Measurements from ENCODE around the gene KCNQ1. TPM values are rescaled to one million over a fixed set of nuclear protein-coding genes. Genes with fewer than 3 reads are reported as not detected.

KCNQ1 gene
- total RNA-seq, 1 experiment from 2014 or later: not detected

DNA sequence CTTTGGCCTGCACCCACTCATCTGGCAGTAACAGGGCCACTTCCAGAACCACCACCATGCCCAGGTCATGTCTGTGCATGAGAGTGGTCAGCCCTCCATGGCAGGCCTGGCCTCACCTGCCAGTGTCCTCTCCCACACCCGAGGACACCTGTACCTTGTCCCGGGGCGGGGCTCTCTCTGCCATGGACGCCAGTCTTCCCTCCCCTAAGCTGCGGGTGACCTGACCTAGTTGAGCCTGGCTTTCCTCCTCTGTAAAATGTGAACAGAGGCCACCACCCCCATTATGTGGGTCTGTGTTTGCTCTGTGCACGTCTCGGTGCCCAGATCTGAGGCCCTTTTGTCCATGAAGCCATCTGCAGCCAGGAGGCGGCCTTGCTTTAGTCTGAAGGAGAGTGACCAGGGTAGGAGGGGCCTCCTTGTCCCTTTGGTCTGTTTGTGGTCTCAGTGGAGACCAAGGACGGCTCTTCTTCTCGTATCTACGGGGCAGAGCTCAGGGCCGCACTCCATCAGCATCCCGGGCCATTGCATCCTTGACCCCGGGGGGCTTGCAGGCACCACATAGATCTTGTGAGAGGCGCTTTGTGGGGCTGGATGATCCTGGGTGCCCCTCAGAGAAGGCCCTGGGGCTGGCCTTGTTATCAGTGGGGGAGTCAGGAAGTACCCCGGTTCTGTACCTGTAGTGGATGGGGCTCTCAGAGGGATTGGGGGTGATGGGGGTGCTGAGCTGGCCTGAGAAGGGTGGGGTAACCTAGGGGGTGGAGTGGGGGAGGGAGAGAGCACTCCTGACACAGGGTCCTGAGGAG lies 121.6 kb downstream of the KCNQ1 start:
- H4K20me1 ChIP-seq (ENCODE audit: insufficient read depth): no peaks in the 10 kb centered on the region
- CTCF ChIA-PET: no interaction called here
- intact Hi-C loops (cut with micrococcal nuclease; ENCODE audit: unreplicated experiment): no loop called here
- H3K4me1 ChIP-seq (replicated peaks; ENCODE audit: insufficient read depth): no peaks in the 10 kb centered on the region
- H3F3A ChIP-seq (ENCODE audit: insufficient read depth, low read depth): no peaks in the 10 kb centered on the region
- no peak overlapping the region for H3K27ac ChIP-seq
- POLR2A ChIA-PET (ENCODE audit: unreplicated experiment): no interaction called here
- H3K4me2 ChIP-seq: no peak overlapping the region
- no peaks in the 10 kb centered on the region for H3K27me3 ChIP-seq (ENCODE audit: insufficient read depth, low read depth)
- no peak overlapping the region for H3K4me3 ChIP-seq
- H2AFZ ChIP-seq: no peak overlapping the region
- no TSS peak for BruUV-seq (replicated peaks)
- DNase-seq: no peak
- H3K9me2 ChIP-seq (ENCODE audit: insufficient read depth): no peaks in the 10 kb centered on the region
- no peaks in the 10 kb centered on the region for H3K79me2 ChIP-seq (ENCODE audit: low read depth)
- TF ChIP-seq EZH2 (IDR thresholded peaks at IDR 0.05; ENCODE audit: low read depth): no peak
- TF ChIP-seq, protein P1, sequence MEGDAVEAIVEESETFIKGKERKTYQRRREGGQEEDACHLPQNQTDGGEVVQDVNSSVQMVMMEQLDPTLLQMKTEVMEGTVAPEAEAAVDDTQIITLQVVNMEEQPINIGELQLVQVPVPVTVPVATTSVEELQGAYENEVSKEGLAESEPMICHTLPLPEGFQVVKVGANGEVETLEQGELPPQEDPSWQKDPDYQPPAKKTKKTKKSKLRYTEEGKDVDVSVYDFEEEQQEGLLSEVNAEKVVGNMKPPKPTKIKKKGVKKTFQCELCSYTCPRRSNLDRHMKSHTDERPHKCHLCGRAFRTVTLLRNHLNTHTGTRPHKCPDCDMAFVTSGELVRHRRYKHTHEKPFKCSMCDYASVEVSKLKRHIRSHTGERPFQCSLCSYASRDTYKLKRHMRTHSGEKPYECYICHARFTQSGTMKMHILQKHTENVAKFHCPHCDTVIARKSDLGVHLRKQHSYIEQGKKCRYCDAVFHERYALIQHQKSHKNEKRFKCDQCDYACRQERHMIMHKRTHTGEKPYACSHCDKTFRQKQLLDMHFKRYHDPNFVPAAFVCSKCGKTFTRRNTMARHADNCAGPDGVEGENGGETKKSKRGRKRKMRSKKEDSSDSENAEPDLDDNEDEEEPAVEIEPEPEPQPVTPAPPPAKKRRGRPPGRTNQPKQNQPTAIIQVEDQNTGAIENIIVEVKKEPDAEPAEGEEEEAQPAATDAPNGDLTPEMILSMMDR (conservative IDR thresholded peaks at IDR 0.05): no peak
- H3K9me3 ChIP-seq (ENCODE audit: insufficient read depth, low read depth): no peaks in the 10 kb centered on the region
- H3K36me3 ChIP-seq (ENCODE audit: low read depth): no peaks in the 10 kb centered on the region

- BruUV-seq (replicated peaks): no TSS peak
- H3K4me1 ChIP-seq (replicated peaks; ENCODE audit: insufficient read depth): no peaks in the 10 kb centered on the region
- no peak overlapping the region for H3K4me3 ChIP-seq
- ChIA-PET POLR2A (ENCODE audit: unreplicated experiment) (no interaction called here), CTCF (interaction anchor here (0.6 kb wide), 1 partner anchor 51 kb away, joined by 5 read pairs; no protein-coding TSS in a partner anchor)
- H3K27ac ChIP-seq: no peak overlapping the region
- no peaks in the 10 kb centered on the region for H3K36me3 ChIP-seq (ENCODE audit: low read depth)
- intact Hi-C loops (cut with micrococcal nuclease; ENCODE audit: unreplicated experiment): no loop called here
- no peaks in the 10 kb centered on the region for H4K20me1 ChIP-seq (ENCODE audit: insufficient read depth)
- H3K9me3 ChIP-seq (ENCODE audit: insufficient read depth, low read depth): no peaks in the 10 kb centered on the region
- H3F3A ChIP-seq (ENCODE audit: insufficient read depth, low read depth): no peaks in the 10 kb centered on the region
- H3K9me2 ChIP-seq (ENCODE audit: insufficient read depth): no peaks in the 10 kb centered on the region
- no peaks in the 10 kb centered on the region for H3K27me3 ChIP-seq (ENCODE audit: insufficient read depth, low read depth)
- H3K4me2 ChIP-seq: no peak overlapping the region
- no peak overlapping the region for H2AFZ ChIP-seq
- TF ChIP-seq EZH2 (IDR thresholded peaks at IDR 0.05; ENCODE audit: low read depth): no peak
- TF ChIP-seq, protein P1 (conservative IDR thresholded peaks at IDR 0.05): no peak
- DNase-seq: no peak
- no peaks in the 10 kb centered on the region for H3K79me2 ChIP-seq (ENCODE audit: low read depth)
These were observed 122.3 kb downstream of the KCNQ1 start for GRCh38 chr11:2567026-2567671.

GRCh38 chr11:2569321-2569721 lies 124.5 kb downstream of the KCNQ1 start:
- H3K9me3 ChIP-seq (ENCODE audit: insufficient read depth, low read depth): no peaks in the 10 kb centered on the region
- ChIA-PET POLR2A (ENCODE audit: unreplicated experiment) (no interaction called here), CTCF (interaction anchor here (0.6 kb wide), 1 partner anchor 106 kb away, joined by 11 read pairs; no protein-coding TSS in a partner anchor)
- no peaks in the 10 kb centered on the region for H3K79me2 ChIP-seq (ENCODE audit: low read depth)
- no peak overlapping the region for H3K4me2 ChIP-seq
- intact Hi-C loops (cut with micrococcal nuclease; ENCODE audit: unreplicated experiment): no loop called here
- no peak for DNase-seq
- no peak overlapping the region for H2AFZ ChIP-seq
- H3K27me3 ChIP-seq (ENCODE audit: insufficient read depth, low read depth): no peaks in the 10 kb centered on the region
- no peaks in the 10 kb centered on the region for H3K36me3 ChIP-seq (ENCODE audit: low read depth)
- H3K9me2 ChIP-seq (ENCODE audit: insufficient read depth): no peaks in the 10 kb centered on the region
- TF ChIP-seq, protein P1 (conservative IDR thresholded peaks at IDR 0.05): no peak
- no peak overlapping the region for H3K4me3 ChIP-seq
- no peaks in the 10 kb centered on the region for H3F3A ChIP-seq (ENCODE audit: insufficient read depth, low read depth)
- BruUV-seq (replicated peaks): no TSS peak
- no peaks in the 10 kb centered on the region for H3K4me1 ChIP-seq (replicated peaks; ENCODE audit: insufficient read depth)
- H4K20me1 ChIP-seq (ENCODE audit: insufficient read depth): no peaks in the 10 kb centered on the region
- no peak overlapping the region for H3K27ac ChIP-seq
